Measurements from ENCODE around the gene C12orf75.
"Not testable (repeated sequence)": the region's sequence is repeated elsewhere in the genome, so short reads cannot be mapped to it uniquely, and the experiment has no call there.

The C12orf75 gene

DNA sequence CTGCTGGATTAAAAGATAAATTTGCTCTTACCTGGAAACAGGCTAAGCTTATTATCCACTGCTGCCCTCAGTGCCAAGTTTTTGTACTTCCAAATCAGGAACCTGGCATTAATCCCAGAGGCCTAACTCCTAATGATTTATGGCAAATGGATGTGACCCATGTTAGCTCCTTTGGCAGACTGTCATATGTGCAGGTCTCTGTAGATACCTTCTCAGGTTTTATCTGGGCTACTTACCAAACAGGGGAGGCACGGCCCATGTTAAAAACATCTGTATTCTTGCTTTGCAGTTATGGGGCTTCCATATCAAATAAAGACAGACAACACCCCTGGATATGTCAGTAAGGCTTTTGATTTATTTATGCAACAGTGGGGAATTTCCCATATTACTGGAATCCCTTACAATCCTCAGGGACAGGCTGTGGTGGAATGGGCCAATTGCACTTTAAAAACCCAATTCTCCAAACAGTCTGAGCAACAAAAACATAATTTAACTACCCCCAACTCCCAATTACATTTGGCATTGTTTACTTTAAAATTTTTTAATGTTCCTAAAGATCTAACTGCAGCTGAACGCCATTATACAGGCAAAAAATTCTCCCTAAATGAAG lies 19.9 kb upstream of the C12orf75 start:
- DNase-seq = not testable (repeated sequence)

DNA sequence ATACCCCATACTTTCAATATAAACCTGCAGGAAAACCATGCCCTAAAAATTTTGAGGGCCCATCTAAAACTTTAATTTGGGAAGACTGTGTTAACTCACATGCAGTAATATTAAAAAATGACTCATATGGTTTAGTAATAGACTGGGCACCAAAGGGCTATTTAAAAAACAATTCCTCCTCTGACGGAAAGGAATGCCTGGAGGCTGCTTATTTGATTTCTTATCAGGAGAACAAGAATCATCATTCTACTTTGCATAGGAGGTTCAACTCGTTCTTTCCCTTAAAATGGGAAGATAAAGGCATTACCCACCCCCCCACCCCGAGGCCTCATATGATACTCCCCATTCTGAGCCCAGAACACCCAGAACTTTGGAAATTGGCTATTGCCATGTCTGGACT lies 18.6 kb upstream of the C12orf75 start:
- DNase-seq = not testable (repeated sequence)

DNA sequence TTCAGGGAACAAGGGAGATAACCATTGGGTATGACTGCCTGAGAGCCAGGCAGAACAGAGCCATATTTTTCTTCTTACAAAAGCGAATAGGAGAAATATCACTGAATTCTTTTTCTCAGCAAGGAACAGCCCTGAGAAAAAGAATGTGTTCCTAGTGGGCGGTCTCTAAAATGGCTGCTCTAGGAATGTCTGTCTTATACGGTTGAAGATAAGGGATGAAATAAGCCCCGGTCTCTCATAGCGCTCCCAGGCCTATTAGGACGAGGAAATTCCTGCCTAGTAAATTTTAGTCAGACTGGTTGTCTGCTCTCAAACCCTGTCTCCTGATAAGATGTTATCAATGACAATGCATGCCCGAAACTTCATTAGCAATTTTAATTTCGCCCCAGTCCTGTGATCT lies 16.7 kb upstream of the C12orf75 start:
- not testable (repeated sequence) for DNase-seq

DNA sequence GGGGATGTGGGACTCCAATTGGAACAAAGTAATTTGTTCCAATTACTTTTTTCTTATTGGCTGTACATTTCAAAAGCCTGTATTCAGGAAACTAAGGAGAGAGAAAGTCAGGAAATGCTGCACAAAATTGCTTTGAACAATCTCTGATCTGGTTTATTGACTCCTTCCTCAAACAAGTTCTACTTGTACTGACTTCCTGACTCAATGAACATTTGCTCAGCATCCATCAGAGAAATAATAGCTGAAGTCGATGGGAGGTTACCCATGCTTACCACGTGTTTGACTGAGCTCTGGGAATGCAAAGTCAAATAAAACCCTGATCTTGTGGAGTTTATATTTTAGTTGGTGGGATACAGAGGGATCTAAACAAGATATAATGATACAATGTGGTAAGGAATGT lies 15.4 kb upstream of the C12orf75 start:
- no peak for DNase-seq

DNA sequence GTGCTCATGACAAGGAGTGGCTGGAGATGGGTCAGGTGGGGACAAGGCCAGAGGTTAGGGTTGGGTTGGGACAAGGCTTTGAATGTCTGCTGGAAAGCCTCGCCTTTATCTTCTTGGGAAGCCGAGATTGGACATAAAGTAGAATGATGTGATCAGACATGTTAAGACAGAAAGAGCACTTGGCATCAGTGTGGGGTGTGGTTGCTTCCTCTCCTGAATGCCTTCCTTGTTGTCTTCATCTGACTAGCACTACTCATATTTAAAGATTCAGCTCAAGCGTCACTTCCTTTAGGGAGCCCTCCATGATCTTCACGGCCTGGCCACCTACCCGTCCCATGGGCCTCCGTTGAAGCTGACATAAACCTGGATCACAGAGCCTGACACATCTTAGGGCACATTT lies 14.8 kb upstream of the C12orf75 start:
- DNase-seq = no peak

DNA sequence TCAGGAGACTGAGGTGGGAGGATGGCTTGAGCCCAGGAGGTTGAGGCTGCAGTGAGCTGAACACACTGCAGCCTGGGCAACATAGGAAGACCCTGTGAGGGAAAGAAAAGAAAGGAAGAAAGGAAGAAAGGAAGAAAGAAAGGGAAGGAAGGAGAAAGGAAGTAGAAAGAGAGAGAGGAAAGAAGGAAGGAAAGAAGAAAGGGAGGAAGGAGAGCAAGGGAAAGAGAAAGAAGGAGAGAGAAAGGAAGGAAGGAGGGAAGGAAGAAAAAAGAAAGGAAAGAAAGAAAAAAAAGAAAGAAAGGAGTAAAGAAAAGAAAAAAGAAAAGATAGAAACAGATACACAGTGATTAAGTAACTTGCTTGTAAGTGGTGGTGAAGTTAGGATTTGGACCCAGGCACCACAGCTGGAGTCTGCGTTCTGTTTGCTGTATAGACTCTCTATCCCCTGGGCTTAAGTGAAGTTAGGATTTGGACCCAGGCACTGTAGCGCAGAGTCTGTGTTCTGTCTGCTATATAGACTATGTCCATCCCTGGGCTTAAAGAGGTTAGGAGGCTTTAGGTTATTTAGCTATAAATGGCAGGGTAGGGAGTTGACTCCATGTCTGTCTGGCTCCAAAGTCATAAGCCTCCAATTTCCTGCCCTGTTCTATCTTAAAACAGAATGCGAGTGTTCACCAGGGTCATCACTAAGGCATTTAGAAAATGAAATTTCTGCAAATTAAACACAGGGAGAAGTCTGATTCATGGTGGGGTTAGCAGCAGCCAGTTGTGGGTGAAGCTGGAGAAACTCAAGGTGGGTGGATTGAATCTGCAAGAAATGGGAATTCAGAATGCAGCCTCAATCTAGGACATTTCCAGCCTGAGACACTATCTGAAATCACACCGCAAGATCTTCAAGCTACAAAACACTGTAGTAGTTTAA lies 13.3 kb upstream of the C12orf75 start:
- DNase-seq = no peak

DNA sequence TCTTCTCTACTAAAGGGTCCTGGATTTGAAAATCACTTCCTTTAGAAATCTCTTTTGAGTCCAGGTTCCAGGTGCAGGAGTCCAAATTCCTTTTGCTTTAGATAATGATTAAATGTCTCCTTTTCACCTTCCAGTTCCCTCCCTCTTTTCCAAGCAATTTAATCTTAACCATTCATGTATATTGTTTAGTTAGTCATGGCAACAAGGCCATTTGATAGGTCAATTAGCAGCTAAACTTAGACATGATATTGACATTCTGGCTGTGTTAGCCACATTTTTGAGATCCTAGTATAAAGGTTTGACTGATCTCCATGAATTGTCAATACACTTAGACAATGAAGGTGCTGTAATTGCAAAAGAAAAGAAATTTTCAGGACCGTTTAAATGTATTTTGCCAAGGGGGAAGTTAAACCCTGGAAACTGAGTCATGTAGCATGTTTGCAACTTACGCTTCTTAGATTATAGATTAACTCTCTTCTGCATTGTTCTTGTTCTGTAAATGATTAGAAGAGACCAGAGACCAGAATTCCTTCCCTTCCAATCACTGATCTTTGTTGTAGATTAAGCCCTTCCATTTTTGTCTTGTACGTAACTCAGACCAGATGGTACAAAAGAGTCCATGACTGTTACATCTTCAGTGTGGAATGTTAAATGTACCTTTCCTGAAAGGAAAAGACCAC lies 12.4 kb upstream of the C12orf75 start:
- no peak for DNase-seq

DNA sequence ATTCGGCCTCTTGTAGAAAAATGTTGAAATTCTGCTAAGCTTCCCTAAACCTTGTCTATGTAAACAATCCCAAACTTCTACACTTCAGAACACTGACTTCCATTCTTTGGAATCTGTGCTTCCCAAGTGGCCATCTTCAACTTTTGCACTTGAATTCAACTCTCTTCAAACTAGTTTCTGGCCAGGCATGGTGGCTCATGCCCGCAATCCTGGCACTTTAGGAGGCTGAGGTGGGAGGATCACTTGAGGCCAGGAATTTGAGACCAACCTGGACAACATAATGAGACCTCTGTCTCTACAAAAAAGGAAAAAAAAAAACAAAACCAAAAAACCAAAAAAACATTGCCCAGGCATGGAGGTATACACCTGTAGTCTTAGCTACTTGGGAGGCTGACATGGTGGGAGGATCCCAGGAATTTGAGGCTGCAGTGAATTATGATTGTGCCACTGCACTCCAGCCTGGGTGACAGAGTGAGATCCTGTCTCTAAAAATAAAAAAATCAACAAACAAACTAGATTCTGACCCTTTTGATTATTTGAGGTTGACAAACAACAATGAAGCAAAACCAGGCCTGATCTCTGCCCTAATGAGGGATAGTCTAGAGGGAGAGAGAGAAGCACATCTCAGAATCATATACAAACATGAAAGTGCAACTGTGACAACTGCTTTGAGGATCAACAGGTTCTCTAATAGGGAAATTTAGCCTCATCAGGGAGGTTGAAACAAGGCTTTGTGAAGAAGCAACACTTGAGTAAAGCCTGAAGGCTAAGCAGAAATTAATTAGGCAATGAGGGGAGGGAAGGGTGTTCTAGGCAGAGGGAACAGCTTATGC lies 11.6 kb upstream of the C12orf75 start:
- no peak for DNase-seq

DNA sequence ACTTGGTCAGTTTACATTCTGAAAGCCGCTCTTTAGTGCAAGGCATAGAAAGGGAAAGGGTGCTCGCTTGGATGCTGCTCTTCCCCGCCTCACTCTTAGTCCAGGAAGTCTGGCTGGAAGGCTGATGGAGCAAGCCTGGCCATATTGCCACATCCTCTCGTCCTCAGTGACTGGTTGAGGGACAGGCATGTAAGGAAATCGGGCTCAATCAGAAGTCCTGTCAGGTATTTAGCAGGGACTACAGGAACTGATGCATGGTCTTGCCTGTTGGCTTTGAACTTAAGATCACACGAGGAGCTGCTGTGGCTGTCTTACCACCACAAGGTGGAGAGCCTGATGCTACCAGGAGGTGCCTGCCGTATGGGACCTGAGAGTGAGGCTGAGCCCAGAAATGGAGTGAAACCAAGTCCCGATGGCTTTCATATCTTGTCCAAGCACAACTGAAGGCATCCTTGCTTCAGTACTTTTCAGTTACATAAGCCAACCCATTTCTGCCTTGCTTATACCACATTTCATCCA lies 10.7 kb upstream of the C12orf75 start:
- DNase-seq = no peak

DNA sequence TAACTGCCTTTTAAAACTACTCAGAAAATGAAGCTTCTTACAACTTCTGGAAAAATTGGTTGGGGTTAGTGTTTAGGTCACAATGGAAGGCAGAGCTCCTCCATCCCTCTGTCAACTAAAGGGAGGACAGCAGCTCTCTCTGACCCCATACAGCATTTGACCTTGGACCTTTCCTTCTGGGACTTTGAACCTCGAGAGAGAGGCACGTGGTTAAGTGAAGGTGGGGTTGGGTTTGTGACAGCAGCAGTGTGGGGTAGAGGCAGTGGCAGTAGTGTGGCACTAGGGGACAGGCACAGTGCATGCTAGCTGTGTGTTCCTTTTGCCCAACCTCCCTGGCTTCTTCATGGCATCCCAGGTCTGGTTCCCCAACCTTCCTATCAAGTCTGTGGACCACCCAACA lies 9.4 kb upstream of the C12orf75 start:
- DNase-seq = no peak

DNA sequence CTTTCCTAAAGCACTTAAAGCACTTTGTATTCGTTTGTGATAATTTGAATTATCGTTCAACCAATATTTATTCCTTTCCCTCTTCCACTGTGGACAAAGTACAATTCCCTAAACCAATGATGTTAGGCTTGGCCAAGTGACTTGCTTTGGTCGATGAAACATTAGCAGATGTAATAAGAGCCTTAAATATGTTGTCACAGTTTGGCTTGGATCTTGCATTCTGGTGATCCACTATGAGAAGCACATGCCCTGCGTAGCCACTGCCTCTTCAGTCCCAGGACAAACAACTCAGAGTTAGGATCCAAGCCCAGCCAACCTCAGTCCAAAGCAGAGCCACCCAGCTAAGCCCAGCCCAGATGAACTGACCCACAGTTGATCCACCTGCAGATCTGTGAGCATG lies 8.4 kb upstream of the C12orf75 start:
- no peak for DNase-seq

DNA sequence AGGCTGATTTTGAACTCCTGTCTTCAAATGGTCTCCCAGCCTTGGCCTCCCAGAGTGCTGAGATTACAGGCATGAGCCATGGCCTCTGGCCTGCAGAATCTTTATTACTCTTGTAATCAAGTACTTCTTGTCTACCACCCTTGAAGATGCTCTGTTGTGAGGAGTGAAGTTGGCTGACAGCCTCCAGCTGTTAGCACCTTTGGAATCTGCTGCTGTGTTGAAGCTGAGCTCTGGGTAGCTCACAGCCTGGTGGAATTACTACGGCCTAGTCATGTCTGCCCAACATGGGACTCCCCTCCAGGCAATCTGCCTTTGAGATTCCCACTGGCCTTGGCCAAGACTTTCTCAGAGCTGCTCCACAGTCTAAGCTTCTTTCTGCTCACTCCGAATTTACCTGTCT lies 5.8 kb upstream of the C12orf75 start:
- no peak for DNase-seq

DNA sequence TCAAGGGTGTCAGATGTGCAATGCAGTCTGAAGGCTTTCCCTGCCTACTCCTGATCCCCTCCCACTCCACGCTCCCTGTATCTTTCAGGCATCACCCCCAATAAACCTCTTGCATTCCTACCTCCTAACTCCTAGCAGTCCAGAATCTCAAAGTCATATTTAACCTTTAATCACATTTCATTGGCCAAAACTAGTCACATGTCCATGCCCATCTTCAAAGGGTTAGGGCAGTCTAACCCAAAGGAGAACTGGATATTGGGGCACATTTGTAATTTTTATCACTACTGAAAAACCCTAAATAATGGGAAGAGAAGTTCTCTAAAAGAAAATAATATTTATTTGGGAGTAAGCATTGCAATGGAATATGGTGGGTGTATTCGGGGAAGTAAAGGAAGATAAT lies 5.4 kb upstream of the C12orf75 start:
- no peak for DNase-seq

DNA sequence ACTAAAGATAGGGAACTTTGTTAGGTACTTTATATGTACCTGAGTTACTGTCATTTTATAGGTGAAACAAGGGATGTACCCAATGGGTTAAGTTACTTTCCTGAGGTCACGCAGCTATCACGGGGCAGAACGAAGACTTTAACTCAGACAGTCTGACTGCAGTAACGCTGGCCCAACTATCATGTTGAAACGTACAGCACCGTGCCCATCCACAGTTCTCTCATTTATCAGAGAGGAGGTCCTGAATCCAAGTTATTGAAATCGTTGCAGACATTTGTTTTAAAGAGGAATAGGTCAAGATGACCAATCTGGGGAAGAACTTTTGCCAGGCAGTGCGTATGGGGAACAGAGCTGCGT lies 587 bp upstream of the C12orf75 start:
- DNase-seq = no peak

DNA sequence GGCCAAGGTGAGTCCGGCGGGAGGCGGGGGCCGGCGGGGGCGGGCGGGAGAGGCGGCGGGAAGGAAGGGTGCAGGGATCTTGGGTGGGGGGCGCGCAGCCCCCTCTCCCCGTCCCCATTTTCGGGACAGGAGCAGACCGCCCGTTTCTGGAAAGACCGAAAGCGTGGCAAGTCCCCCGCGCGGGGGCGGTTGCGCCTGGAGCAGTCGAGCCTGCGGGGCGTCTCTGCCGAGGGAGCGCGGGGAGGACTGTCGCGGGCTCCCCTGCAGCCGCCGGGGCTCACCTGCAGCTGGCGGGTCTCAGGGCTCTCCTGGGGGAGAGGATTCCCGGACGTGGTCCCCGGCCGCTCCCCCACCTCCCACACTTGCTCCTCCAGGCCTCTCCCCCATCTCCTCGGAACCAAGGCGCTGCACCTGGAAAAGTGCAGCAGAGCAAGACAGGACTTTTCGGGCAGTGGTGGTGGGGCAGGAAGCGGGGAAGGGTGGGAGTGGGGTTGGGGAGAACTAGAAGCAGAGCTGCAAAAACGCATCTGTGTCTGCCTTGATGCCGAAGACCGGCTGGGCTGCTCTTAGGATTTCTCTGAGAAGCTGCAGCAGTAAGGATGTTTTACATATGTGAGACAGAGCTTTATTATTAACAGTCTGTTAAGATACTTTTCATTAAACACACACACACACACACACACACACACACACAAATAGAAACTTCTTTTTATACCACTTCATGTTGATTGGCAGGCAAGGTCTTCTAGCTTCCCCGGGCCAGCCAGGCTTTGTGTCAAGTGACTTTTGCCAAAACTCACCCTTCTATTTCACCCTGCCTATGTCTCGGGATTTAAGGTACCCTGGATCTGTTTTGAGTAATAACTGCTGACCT lies 677 bp downstream of the C12orf75 start:
- DNase-seq = peak in 3 of 14 donors; percentile 1 to 12 (median 9)

DNA sequence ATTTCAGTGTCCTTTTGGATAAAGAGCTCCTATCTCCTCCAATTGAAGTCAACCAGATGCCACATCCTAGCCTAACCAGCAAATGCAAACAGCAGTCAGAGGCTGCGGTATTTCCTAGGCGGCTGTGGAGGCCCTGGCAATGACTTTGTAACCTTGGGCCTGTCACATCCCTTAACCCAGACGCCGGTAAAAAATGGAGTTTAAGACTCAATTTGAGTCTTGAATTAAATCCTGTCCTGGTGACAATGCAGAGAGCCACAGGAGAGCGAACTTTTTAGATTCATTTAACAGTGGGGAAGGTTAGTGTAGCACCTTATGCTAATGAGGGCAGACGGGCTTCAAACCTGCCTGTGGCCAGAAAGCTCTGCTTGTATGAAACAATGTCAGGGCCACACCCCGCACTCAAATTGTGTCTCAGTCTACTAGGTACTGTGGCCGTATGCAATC lies 1.3 kb downstream of the C12orf75 start:
- DNase-seq = no peak

DNA sequence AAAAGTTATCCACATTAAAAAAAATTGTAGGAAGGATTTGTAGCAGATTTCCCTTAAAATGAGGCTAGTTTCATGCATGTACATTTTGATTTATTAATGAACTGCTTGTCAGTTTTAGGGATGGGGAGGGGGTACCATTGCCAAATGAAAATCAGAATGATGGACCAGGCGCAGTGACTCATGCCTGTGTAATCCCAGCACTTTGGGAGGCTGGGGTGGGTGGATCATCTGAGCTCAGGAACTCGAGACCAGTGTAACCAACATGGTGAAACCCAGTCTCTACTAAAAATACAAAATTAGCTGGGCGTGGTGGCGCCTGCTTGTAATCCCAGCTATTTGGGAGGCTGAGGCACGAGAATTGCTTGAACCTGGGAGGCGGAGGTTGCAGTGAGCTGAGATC lies 1.8 kb downstream of the C12orf75 start:
- not testable (repeated sequence) for DNase-seq

DNA sequence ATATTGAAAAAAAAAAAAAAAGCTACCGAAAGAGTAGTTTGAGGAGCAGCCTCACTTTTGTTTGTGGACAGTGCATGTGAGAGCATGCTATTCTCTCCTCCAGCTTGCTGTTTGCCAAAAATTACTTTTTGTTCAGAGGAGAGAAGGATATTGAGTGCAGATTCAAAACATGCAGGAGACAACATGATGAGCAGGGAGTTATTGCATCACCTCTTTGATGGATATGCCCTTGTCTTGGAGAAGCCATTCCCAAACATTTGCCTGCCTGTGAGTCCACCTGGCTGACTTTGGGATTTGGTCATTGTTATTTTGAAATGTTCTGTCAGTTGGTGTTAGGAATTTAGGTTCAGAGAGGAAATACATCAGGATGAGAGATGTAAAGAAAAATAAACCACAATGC lies 2.4 kb downstream of the C12orf75 start:
- DNase-seq = no peak

DNA sequence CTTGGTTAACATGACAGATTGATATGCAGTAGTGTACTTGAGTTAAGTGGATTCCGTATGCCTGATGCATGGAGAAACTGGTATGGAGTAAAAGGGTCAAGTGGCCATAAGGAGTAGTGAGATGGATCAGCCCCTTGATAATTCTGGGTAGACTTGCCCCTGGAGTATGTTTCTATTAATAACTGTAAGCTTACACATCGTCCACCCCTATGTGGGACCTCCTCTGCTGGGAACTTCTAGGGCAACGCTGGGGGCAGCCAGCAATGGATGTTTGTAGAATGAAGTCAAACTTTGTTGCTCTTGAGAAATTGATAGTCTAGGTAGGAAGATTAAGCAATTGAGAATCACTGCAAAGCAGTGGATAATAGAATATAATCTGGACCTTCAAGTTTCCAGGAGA lies 3.5 kb downstream of the C12orf75 start:
- no peak for DNase-seq

DNA sequence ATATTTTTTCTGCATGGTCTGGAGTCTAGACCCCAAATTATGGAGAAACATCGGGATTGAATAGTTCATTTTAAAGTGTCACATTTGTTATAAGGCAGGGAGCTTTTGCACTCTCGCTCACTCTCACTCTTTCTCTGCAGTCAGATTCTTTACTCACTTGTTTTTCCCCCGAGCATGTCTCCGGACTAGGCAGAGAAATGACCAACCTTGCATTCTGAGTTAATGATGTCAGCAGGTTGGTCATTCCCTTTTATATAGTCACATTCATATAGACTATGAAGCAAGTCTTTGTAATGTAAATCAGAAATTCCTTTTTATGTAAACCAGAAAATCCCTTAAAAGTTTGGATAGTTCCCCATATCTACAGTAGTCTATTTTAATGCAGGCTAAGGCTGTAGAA lies 4.1 kb downstream of the C12orf75 start:
- DNase-seq = no peak

DNA sequence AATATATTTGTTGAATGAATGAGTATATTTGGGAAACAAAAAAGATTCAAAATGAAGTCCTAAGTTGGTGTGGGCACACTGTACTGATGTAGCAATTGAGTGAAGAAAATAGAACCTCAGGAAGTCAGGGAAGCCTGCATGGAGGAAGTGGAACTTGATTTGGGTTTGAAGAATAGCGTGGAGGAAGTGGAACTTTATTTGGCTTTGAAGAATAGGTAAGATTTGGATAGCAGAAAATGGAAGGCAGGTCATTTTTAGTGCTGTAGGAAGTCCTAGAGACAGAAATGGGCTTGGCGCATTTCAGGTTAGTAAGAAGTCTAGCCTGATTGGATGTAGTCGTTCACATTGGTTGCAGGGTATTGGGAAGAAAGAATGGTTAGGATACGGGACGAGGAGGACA lies 5.4 kb downstream of the C12orf75 start:
- no peak for DNase-seq

Data from C1 segment of cervical spinal cord (tissue), 14 donors.